HepG2 (cell line): Measurements from ENCODE around the gene FOSB. TPM values are rescaled to one million over a fixed set of nuclear protein-coding genes. Genes with fewer than 3 reads are reported as not detected.

Experiments used
- CCAR2 ChIP-seq: fragments of 200-400 bp; formaldehyde crosslinking; optimal IDR thresholded peaks from 2 replicates; pipeline ENCODE3; 2018; ENCODE audit warnings: low read depth, mild to moderate bottlenecking, low read length, moderate library complexity
- FLYWCH1 ChIP-seq: sonication (generic); formaldehyde crosslinking; IDR thresholded peaks from 2 replicates; pipeline ENCODE4 v1.8.1; 2023; ENCODE audit warnings: mild to moderate bottlenecking, missing genetic modification reagents
- JARID2 ChIP-seq: sonication (generic); formaldehyde crosslinking; IDR thresholded peaks from 2 replicates; pipeline ENCODE4 v1.8.1; 2023; ENCODE audit warnings: missing genetic modification reagents, inconsistent platforms; ENCODE audit not compliant: insufficient replicate concordance
- PCBP2 ChIP-seq: fragments of 200-400 bp; formaldehyde crosslinking; optimal IDR thresholded peaks from 2 replicates; pipeline ENCODE3; 2018; ENCODE audit warnings: low read length, low read depth; ENCODE audit not compliant: poor library complexity, severe bottlenecking
- REPIN1 ChIP-seq: sonication (generic); formaldehyde crosslinking; IDR thresholded peaks from 2 replicates; pipeline ENCODE4 v1.8.0; 2022; ENCODE audit warnings: missing genetic modification reagents, low read depth, mild to moderate bottlenecking, borderline replicate concordance
- RXRA ChIP-seq: sonication (generic); formaldehyde crosslinking; IDR thresholded peaks from 2 replicates; pipeline ENCODE4 v1.5.1; 2020; ENCODE audit warnings: missing genetic modification reagents
- RXRB ChIP-seq: IDR thresholded peaks from 2 replicates; pipeline ENCODE4 v1.6.1; 2016; ENCODE audit warnings: borderline replicate concordance, missing genetic modification reagents, missing compliant biosample characterization
- ZBTB3 ChIP-seq: sonication (generic); formaldehyde crosslinking; IDR thresholded peaks from 2 replicates; pipeline ENCODE4 v1.4.0; 2020; ENCODE audit warnings: low read depth, mild to moderate bottlenecking, moderate library complexity, missing genetic modification reagents, borderline replicate concordance
- ZFP37 ChIP-seq: sonication (generic); formaldehyde crosslinking; IDR thresholded peaks from 2 replicates; pipeline ENCODE4 v1.4.0; 2020; ENCODE audit warnings: missing genetic modification reagents, borderline replicate concordance
- ZNF207 ChIP-seq: fragments of 450-650 bp; IDR thresholded peaks from 2 replicates; pipeline ENCODE4 v1.6.1; 2016; ENCODE audit warnings: antibody characterized with exemption, borderline replicate concordance
- ZNF264 ChIP-seq: sonication (generic); formaldehyde crosslinking; IDR thresholded peaks from 2 replicates; pipeline ENCODE4 v1.4.0; 2020; ENCODE audit warnings: missing genetic modification reagents
- ZNF484 ChIP-seq: sonication (generic); formaldehyde crosslinking; IDR thresholded peaks from 2 replicates; pipeline ENCODE4 v1.5.1; 2020; ENCODE audit warnings: mild to moderate bottlenecking, low read depth, missing genetic modification reagents, borderline replicate concordance
- ZSCAN9 ChIP-seq: IDR thresholded peaks from 2 replicates; pipeline ENCODE4 v1.6.1; 2016; ENCODE audit warnings: borderline replicate concordance
- polyA plus RNA-seq, 8 experiments: library from polyadenylated mRNA; depleted of rRNA in 3 of 8; stranded (reverse) in 7 of 8; unstranded in 1 of 8; fragments of >200 nt; fragmentation: Illumina TruSeq in 4 of 8; extraction: Trizol in 4 of 8; gene quantifications; 2 replicates each; pipeline versions ENCODE4 v1.2.1 to v1.2.3, GENCODE V29; 2011 to 2016; ENCODE audit warnings: low read depth in 4 of 8, missing spikeins in 1 of 8, mixed read lengths in 1 of 8; ENCODE audit not compliant: insufficient read depth in 1 of 8
- total RNA-seq, 5 experiments: library from RNA; depleted of rRNA; stranded (reverse); fragments of >200 nt; fragmentation: Illumina TruSeq; extraction: Trizol; gene quantifications; 2 replicates each; pipeline ENCODE4 v1.2.3, GENCODE V29; 2016; ENCODE audit warnings: low read depth in 1 of 5
- TF ChIP-seq, protein P1 (sequence below), 2 experiments: IDR thresholded peaks; 2 replicates each; pipeline ENCODE4 v1.6.1; 2011 to 2012; ENCODE audit warnings: low read length in 2 of 2, borderline replicate concordance in 1 of 2, low read depth in 1 of 2, mild to moderate bottlenecking in 1 of 2, moderate library complexity in 1 of 2
- TF ChIP-seq, protein P2 (sequence below): sonication (generic); formaldehyde crosslinking; IDR thresholded peaks from 2 replicates; pipeline ENCODE4 v1.4.0; 2020; ENCODE audit warnings: missing genetic modification reagents
- TF ChIP-seq, protein P3 (sequence below): sonication (generic); formaldehyde crosslinking; IDR thresholded peaks from 2 replicates; pipeline ENCODE4 v1.4.0; 2020; ENCODE audit warnings: mild to moderate bottlenecking, low read depth, missing genetic modification reagents

The FOSB gene
- total and polyA plus RNA-seq, 2 of the 13 experiments (the other 11 are each of a cell fraction or from before 2014, with no cell fraction given) = 2.8 to 6.0 TPM

DNA sequence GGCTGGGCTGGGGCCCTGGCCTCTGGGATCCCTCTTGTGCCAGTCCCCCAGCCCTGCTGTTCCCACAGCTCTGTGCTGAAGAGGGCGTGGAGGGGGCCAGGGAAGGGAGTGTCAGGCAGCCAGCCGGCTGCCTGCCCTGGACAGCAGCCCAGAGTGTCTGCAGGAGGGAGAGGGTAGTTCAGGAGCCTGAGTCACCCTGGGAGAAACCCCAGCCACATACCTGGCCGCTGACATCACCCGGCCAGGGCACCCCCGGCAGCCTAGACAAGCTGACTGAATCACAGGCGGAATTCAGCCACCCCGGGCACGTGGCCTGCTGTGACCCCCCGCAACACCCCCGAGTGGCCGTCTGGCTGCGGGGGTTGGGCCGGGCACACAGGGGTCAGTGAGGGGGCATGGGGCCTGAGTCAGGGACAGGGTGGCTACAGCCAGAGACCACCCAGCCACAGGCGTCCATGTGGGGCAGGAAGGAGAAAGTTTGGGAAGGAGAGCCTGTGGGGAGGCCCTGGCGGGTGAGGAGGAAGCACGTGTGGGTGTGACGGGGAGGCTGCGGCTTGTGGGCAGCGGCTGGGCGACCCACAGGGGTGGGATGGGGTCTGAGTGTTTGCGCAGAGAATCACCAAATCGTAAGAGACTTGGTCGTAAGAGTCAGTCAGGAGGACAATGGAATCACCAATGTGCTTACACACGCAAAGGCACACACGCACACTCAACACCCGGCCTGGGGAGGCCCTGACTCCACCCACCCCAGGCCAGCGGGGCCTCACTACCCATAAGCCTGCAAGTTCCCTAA is 11.9 kb upstream of the FOSB start (continued):
- TF ChIP-seq, protein P1, sequence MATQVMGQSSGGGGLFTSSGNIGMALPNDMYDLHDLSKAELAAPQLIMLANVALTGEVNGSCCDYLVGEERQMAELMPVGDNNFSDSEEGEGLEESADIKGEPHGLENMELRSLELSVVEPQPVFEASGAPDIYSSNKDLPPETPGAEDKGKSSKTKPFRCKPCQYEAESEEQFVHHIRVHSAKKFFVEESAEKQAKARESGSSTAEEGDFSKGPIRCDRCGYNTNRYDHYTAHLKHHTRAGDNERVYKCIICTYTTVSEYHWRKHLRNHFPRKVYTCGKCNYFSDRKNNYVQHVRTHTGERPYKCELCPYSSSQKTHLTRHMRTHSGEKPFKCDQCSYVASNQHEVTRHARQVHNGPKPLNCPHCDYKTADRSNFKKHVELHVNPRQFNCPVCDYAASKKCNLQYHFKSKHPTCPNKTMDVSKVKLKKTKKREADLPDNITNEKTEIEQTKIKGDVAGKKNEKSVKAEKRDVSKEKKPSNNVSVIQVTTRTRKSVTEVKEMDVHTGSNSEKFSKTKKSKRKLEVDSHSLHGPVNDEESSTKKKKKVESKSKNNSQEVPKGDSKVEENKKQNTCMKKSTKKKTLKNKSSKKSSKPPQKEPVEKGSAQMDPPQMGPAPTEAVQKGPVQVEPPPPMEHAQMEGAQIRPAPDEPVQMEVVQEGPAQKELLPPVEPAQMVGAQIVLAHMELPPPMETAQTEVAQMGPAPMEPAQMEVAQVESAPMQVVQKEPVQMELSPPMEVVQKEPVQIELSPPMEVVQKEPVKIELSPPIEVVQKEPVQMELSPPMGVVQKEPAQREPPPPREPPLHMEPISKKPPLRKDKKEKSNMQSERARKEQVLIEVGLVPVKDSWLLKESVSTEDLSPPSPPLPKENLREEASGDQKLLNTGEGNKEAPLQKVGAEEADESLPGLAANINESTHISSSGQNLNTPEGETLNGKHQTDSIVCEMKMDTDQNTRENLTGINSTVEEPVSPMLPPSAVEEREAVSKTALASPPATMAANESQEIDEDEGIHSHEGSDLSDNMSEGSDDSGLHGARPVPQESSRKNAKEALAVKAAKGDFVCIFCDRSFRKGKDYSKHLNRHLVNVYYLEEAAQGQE (IDR thresholded peaks at IDR 0.05; ENCODE audit: borderline replicate concordance in 1 of 2, low read depth in 1 of 2, low read length in 2 of 2) = peak in 1 of 2 experiments; percentile 78; a peak in 3 of 4 replicates
- TF ChIP-seq REPIN1 = no peak
- no peak; the same call in 1 of the 2 replicates for TF ChIP-seq ZNF264 (CRISPR knock-in tag)
- TF ChIP-seq ZNF484 (CRISPR knock-in tag) = no peak
- TF ChIP-seq ZSCAN9 = peak; percentile 71; the same call in 1 of the 2 replicates
- TF ChIP-seq JARID2 (CRISPR knock-in tag) = no peak
- no peak for TF ChIP-seq PCBP2
- TF ChIP-seq, protein P2, sequence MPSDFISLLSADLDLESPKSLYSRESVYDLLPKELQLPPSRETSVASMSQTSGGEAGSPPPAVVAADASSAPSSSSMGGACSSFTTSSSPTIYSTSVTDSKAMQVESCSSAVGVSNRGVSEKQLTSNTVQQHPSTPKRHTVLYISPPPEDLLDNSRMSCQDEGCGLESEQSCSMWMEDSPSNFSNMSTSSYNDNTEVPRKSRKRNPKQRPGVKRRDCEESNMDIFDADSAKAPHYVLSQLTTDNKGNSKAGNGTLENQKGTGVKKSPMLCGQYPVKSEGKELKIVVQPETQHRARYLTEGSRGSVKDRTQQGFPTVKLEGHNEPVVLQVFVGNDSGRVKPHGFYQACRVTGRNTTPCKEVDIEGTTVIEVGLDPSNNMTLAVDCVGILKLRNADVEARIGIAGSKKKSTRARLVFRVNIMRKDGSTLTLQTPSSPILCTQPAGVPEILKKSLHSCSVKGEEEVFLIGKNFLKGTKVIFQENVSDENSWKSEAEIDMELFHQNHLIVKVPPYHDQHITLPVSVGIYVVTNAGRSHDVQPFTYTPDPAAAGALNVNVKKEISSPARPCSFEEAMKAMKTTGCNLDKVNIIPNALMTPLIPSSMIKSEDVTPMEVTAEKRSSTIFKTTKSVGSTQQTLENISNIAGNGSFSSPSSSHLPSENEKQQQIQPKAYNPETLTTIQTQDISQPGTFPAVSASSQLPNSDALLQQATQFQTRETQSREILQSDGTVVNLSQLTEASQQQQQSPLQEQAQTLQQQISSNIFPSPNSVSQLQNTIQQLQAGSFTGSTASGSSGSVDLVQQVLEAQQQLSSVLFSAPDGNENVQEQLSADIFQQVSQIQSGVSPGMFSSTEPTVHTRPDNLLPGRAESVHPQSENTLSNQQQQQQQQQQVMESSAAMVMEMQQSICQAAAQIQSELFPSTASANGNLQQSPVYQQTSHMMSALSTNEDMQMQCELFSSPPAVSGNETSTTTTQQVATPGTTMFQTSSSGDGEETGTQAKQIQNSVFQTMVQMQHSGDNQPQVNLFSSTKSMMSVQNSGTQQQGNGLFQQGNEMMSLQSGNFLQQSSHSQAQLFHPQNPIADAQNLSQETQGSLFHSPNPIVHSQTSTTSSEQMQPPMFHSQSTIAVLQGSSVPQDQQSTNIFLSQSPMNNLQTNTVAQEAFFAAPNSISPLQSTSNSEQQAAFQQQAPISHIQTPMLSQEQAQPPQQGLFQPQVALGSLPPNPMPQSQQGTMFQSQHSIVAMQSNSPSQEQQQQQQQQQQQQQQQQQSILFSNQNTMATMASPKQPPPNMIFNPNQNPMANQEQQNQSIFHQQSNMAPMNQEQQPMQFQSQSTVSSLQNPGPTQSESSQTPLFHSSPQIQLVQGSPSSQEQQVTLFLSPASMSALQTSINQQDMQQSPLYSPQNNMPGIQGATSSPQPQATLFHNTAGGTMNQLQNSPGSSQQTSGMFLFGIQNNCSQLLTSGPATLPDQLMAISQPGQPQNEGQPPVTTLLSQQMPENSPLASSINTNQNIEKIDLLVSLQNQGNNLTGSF (CRISPR knock-in tag) = no peak
- TF ChIP-seq ZBTB3 = no peak
- TF ChIP-seq, protein P3, sequence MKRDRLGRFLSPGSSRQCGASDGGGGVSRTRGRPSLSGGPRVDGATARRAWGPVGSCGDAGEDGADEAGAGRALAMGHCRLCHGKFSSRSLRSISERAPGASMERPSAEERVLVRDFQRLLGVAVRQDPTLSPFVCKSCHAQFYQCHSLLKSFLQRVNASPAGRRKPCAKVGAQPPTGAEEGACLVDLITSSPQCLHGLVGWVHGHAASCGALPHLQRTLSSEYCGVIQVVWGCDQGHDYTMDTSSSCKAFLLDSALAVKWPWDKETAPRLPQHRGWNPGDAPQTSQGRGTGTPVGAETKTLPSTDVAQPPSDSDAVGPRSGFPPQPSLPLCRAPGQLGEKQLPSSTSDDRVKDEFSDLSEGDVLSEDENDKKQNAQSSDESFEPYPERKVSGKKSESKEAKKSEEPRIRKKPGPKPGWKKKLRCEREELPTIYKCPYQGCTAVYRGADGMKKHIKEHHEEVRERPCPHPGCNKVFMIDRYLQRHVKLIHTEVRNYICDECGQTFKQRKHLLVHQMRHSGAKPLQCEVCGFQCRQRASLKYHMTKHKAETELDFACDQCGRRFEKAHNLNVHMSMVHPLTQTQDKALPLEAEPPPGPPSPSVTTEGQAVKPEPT (CRISPR knock-in tag) = no peak
- peak; percentile 99 for TF ChIP-seq RXRA
- no peak for TF ChIP-seq ZNF207
- no peak for TF ChIP-seq FLYWCH1 (CRISPR knock-in tag)
- no peak for TF ChIP-seq CCAR2
- TF ChIP-seq RXRB (CRISPR knock-in tag) = peak; percentile 94
- no peak; the same call in 1 of the 2 replicates for TF ChIP-seq ZFP37 (CRISPR knock-in tag)
